Skin of body (tissue), 2 donors: ENCODE data around the gene DCT. TPM values are rescaled to one million over a fixed set of nuclear protein-coding genes. Genes with fewer than 3 reads are reported as not detected.
A peak's percentile ranks its signal among the peaks of the same experiment; 100 is the strongest.
"Not testable (repeated sequence)": the region's sequence is repeated elsewhere in the genome, so short reads cannot be mapped to it uniquely, and the experiment has no call there.

Experiments
- DNase-seq: peaks from one replicate; lab custom pipeline; 2025; lab: John Stamatoyannopoulos, UW
- total RNA-seq: library from RNA; depleted of rRNA; stranded (reverse); fragments of >200 nt; gene quantifications from one replicate; pipeline ENCODE4 v1.2.3, GENCODE V29; 2014

DCT gene
- total RNA-seq: 28.3 TPM

DNA sequence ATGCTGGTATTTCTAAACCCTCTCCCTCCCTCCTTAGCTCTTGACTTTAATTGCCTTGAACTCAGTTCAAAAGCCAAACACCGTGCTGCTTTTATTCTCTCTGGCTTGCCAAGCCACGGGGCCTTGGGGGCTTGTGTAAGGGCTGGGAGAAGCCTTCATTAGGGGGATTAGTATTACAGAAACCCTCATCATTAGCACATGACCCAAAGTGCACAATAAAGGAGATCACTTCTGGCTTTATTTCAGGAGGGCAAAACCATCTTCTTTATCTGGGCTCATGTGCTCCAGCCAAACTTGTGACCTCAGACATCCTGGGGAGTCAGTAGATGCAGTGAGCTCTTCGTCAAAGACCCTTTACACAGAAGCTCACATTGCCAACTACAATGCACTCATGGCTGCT, at the start of gene DCT:
TSS of gene DCT (minus strand) at position 67 of the 400 bp plus-strand sequence. CDS start 427 bp downstream, outside the sequence.
- no peak for DNase-seq

DNA sequence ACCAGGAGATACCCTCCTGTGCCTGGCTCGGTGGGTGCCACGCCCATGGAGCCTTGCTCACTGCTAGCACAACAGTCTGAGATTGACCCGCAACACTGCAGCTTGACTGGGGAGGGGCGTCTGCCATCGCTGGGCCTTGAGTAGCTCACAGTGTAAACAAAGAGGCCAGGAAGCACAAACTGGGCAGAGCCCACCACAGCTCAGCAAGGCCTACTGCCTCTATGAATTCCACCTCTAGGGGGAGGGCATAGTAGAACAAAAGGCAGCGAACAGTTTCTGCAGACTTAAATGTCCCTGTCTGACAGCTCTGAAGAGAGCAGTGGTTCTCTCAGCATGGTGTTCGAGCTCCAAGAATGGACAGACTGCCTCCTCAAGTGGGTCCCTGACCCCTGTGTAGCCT, 47.5 kb upstream of the DCT start:
- not testable (repeated sequence) for DNase-seq

DNA sequence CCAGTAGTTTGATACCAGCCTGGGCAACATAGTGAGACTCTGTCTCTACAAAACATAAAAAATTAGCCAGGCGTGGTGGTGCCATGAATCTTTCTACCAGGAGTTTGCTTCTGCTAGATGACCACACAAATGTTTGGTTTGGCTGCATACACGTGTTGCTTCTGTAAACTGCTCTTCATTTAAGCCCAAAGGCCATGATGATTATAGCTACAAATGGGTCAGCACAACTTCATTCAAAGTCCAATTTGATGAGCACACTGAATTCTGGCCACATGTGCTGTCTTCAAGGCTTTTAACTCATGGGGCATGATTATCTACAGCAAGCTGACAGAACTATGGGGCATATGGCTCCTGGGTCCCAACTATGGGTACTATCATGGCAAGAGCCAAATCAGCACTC, 46.3 kb upstream of the DCT start:
- no peak for DNase-seq

DNA sequence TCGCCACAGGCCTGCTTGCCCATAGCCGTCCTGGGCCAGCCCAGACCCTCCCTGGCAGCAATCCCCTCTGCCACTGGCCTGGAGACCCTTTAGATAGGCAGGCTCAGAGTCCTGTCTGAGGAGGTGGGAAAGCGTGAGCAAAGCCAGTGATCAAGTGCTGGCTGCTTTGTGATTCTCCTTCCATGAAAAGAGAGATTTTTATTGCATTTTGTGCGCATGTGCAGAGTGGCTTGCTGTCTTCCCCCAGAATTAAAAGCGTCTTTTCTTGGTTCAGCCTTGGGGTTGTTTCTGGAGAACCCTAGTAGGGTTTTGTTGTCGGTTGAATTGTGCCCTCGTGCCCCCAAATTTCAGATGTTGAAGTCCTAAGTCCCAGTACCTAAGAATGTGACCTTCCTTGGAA, 44.9 kb upstream of the DCT start:
- no peak for DNase-seq

DNA sequence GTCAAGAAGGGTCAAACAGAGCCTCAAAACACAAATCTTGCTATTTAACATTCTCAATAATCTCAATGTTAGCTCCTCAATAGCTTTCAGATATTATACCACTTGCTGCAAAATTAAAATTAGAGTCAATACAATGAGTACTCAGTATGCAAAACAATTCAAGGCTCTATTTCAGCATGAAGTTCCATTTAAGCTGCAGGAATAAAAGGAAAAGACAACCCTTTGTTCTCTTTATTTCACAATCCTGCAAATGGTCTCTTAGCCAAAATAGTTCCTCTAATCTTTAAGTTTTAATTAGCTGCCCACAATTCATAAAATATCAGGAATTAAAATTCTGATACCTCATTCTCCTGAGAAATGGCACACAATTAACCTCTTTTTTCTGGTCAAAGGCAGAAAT, 40.5 kb upstream of the DCT start:
- no peak for DNase-seq

DNA sequence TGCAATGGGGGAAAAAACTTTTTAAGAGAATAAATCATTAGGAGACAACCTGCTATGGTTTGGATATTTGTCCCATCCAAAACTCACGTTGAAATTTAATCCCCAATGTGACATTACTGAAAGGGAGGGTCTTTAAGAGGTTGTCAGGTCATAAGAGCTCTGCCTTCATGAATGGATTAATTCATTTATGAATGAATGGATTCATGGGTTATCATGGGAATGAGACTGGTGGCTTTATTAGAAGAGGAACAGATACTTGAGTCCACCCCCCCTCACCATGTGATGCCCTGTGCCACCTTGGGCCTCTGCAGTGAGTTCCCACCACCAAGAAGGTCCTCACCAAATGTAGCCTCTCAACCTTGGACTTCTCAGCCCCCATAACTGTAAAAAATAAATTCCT, 37.0 kb upstream of the DCT start:
- no peak for DNase-seq

DNA sequence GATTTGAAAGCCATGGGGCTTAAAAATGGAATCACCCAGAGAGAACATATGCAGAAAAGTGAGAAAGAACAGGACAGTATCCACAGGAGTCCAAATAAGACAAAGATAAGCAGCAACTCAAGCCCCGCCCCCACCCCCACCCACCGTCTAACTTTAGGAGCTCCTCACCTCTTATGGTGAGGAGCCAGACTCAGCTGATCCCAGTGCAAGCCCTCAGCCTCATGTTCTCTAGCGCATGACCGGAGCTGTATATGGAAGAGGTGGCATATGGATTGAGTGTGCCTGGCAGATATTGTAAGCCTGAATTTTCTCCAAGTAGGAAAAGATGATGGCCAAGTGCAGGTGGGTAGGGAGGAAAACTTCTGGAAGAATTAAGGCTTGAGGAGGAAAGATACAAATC, 36.4 kb upstream of the DCT start:
- no peak for DNase-seq

DNA sequence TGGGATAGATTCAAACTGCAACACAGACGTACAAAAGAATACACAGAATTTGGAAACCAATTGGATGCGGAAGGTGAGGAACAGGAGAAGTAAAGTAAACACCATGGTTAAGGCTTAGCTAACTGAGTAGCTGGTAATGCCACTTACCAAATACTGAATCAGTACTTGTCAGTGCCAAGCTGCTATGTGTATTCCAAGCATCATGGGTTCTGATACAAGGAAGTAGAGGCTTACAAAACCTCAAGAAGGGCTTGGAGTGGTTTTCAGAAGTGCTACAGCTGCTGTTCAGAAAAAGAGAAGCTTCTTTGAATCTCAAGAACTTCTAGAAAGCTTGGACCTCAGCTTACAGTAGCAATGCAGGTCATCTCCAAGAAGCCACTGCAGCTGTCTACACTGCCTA, 35.9 kb upstream of the DCT start:
- DNase-seq: no peak

DNA sequence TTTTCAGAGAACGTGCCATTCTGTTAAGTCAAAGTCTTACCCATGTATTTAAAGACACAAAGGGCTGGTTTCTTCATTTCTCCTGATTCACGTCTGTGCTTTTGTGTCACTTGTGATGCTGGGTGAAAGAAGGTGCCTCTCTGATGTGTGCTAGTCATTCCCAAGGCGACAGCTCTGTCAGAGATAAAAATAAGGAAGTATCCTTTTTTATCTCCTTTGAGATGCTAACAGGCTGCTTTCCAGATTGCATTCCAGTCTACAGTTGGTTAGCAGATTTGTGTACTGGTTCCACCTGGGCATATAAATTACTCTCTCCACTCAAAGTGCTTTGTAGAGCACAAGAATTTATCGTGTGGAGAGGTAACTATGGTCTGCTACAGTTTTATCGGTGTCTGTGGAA, 33.5 kb upstream of the DCT start:
- no peak for DNase-seq

DNA sequence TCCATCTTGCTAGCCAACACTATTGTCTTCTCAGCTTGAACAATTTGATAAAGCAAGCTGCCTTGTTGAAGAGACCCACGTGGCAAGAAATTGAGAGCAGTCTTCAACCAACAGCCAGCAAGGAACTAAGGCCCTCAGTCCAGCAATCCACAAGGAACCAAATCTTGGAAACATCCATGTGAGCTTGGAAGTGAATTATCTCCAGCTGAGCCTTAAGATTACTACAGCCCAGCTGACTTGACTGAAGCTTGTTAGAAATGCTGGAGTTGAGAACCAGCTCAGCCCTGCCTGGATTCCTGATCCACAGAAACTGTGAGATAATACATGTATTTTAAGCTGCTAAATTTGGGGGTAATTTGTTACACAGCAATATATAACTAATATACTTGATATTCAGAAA, 26.2 kb upstream of the DCT start:
- no peak for DNase-seq

DNA sequence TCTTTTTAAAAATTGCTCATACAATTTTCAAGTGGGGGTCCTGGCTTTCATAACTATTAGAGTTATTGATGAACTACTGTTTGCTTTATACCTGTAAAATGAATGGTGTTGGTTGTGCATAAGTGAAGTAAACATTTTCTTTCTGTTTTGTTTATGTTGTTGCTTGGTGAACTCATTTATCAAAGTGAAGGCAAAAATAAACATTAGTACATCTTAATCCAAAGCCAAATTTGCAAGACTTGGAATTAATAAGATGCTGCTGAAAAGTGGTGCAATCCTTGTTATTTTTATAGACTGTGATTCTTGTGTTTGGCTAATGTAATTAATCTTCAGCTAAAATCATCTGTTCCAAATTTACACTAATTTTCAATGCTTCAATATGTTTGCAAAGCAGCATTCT, 24.4 kb upstream of the DCT start:
- no peak for DNase-seq

DNA sequence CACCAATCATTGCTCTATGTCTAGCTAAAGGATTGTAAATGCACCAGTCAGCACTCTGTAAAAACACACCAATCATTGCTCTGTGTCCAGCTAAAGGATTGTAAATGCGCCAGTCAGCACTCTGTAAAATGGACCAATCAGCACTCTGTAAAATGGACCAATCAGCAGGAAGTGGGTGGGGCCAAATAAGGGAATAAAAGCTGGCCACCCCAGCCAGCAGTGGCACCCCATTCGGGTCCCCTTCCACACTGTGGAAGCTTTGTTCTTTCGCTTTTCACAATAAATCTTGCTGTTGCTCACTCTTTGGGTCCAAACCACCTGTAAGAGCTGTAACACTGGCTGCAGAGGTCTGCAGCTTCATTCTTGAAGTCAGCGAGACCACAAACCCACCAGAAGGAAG, 19.3 kb upstream of the DCT start:
- DNase-seq: not testable (repeated sequence)

DNA sequence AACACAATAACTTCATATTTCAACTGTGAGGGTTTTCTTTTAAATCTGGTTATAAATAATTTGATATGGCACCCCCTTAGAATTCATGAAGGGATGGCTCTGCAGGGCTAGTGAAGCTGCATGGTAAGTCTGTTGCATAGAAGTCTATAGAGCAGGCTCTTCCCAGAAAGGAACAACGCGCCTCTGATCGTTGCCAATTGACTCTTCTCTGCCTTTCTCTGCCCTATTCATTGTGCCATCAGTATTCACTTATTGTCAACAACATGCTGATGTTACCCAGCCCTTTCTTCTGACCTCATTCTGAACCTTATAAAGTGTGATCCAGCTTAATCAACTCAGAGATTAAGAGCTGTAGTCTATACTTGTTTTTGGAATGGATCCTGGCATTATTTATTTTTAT, 16.3 kb upstream of the DCT start:
- DNase-seq: no peak

DNA sequence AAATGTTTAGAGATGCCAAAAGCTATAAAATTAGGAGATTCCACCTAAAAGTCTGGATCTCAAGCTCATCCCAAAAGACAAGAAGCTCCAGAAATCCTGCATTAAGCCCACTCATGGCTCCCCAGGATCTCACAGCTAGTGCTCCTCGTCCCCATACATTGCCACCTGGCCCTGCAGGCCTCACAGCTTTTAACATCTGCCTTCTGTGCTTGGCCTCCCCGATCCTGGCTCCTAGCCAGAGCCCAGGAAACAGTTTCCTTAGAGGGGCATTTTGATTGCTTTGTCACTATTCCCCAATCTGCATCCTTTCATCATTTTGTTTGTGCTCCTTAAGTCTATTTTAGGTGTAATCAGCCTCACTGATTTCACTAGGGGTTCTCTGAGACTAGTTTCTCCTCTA, 14.5 kb upstream of the DCT start:
- no peak for DNase-seq

DNA sequence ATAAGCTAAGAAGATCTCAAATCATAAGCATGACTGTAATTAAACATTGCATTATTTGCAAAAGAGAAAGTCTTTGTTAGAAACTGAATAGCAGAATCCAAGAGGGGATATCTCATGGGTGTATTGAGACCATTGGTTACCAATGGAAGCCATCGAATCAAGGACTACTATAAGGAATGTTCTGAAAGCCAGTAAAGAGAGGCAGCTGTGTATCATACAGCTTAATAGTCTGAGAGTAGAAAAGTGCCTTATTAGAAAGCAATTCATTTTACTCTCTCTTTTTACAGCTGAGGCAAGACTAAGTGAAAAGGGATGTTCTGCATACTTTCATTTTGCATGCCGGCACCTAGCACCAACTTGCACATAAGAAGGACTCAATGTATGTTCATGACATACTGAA, 7.6 kb upstream of the DCT start:
- no peak for DNase-seq

DNA sequence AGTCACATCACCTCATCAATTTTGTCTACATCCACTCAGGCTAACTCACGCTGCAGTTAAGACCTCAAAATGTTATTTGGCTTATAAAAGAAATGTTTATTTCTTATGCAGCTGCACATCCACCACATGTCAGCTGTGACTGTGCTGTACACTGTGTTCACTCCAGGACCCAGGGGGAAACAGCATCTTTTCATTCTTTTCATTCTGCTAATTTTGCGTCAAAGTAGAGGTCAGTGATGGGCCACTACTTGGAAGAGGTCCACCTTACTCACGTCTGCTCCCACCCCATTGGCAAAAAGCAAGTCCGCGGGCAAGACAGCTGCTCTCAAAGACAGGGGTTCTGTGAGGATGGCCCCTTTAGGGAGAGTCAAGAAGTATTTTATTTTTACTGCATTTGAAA, 4.5 kb upstream of the DCT start:
- DNase-seq: no peak

DNA sequence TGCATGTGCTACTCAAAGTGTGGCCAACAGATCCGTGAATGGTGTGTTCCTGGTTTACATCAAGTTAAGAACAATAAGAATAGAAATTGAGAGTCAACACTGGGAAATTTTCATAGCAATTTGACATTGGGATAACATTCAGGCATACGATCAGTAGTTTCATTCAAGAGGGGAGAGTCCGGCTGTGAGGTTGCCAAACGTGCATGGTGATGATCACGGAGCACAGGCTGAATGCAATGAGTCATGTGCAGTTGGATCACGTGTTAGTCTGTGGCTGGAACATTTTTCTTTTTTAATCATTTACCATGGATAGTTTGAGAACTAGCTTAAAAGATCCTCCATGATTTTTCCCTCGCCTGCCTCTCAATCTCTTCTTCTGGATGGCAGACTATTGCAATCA, 2.5 kb upstream of the DCT start:
- no peak for DNase-seq

DNA sequence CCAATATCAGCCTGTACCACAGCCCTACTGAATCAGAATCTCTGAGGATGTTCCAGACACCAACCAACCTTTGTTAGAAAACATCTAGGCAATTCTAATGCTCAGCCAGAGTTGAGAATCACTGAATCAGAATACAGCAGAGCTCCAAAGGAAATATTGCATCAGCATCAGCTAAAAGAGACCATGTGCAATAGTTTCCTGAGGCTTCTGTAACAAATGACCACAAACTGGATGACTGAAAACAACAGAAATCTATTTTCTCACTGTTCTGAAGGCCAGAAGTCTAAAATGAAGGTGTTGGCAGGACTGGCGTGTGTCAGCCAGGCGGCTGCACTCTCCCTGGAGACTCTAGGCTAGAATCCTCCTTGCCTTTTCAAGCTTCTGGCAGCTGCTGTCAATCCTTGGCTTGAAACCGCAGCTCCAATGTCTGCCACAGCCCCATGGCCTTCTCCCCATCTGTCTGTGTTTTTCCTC, 1.2 kb upstream of the DCT start:
- peak; percentile 66 for DNase-seq

DNA sequence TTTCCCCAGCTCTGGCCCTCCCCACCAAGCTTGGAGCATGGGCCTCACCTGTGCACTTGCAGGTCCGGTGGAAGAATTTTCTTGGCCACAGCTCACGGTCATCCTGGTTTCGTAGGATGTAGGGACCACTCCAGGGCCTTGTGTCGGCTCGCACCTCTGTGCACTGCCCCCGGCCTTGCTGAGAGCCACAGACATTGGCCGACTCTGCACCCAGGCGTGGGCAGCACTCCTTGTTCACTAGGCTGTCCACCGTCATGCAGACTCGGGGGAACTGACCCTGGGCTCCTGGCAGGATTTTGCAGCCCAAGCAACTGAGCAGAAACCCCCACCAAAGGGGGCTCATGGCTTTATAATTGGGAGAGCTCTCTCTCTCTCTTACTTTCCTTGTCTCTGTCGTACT, 569 bp downstream of the DCT start:
- DNase-seq: no peak

DNA sequence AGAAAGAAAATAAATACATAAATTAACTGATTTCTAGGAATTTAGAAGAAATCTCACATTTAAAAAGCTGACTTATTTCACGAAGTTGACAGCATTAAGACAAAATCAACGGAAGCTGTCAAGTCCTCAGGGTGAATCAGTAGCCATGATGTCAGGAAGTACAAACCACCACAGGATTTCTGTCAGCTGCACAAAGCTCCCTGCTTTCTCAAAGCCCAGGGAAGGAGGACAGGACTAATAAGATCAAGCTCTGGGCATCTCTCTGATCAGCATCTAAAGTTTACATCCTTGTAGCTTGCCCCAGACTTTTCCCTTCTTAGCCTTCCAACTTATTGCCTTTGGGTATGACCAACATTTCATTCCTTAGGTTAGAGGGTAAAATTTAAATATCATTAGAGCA, 9.4 kb downstream of the DCT start:
- no peak for DNase-seq

DNA sequence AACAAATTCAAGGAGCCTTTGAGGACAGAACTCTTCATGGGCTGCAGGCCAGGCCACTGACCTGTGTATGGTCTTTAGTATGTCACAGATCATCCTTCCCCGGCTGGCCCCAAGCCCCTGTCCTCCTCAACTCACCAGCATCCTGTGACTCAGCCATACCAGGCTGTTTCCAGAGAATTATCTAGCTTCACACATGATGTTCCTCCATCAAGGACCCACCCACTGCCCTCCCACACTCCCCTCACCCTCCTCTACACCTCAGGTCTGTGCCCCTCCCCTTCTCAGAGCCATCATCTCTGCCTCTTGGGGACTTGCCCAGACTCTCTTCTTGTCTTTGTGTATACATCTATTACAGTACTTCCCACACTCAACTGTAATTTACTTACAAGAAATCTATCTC, 14.7 kb downstream of the DCT start:
- no peak for DNase-seq

DNA sequence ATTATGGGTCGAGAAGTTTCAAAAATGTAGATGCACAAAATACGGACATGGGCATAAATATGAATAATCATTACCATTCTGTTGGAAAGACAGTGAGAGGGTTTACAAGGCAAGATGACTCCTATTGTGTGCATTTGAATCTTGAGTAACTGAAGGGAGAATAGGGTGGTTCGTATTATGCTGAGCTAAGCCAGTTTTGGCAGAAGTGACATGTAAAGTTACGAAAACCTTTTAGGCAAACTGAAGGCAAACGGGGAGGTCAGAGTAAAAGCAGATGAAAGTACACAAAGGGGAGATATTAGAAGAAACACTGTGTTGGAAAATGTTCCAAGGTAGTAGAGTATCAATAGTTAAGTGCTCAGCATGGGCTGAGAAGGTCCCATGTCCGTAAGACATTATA, 16.8 kb downstream of the DCT start:
- DNase-seq: no peak

DNA sequence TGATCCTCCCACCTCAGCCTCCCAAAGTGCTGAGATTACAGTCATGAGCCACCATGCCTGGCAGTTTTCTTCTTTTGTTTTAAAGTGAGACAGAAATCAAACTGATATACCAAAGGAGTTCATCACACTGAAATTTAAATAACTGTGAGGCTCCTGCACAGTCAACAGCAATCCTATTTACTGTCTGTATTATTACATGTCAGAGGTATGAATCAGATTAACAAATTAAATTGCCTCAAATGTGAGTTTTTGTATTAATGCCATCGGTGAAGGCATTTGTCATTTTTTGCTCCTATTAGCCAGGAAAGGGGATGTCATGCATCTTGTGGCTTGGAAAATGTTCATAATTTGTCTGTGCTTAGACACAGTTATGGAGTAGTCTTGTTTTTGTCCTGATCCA, 20.4 kb downstream of the DCT start:
- no peak for DNase-seq

DNA sequence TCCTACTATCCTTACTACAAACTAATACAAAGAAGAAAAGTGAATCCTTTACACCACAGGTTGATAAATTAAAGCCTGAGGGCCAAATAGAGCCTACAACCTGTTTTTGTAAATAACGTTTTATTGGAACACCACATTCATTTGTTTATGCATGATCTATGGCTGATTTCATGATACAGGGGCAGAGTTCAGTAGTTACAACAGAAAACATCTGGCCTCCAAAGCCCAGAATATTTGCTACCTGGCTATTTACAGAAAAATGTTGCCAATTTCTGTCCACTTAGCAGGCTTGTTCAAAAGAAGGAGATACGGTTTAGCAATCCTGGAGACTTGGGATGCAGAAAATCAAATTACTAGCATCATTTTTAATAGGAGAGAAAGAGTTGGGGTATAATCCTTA, 24.1 kb downstream of the DCT start:
- no peak for DNase-seq

DNA sequence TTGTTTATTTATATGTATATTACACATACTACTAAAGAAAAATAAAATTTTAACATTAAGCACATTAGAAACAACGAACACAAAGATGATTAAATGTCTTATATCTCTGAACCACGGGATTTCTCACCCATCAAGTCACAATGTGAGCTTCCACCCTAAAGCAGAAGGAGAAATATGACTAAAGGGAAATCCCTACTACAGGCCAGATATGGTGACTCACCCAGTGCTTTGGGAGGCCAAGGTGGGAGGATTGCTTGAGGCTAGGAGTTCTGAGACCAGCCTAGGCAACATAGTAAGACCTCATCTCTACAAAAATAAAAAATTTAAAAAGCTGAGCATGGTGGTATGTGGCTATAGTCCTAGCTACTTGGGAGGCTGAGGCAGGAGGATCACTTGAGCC, 24.6 kb downstream of the DCT start:
- no peak for DNase-seq
